OCI-LY3 (cell line): ENCODE results near the gene ERG.

ENCODE experiments used
- H2AFZ ChIP-seq: fragments of 200-600, 300-600 bp; shearing (Covaris generic); 2 replicates; pipeline ENCODE4 v1.6.0; 2014; ENCODE audit warnings: antibody characterized with exemption, low read depth, low read length
- H3K27ac ChIP-seq: fragments of 200-600, 300-600 bp; sonication (generic); 2 replicates; pipeline ENCODE4 v1.5.1; 2014; ENCODE audit warnings: mild to moderate bottlenecking, low read length, moderate library complexity, mixed read lengths
- H3K27me3 ChIP-seq: fragments of 200-600, 300-600 bp; sonication (generic); 2 replicates; pipeline ENCODE4 v1.6.1; 2014; ENCODE audit warnings: low read depth, low read length, mixed read lengths
- H3K36me3 ChIP-seq: fragments of 200-600, 300-600 bp; sonication (generic); replicated peaks from 2 replicates; pipeline ENCODE3; 2014; ENCODE audit warnings: low read depth, low read length, mixed read lengths
- H3K4me1 ChIP-seq: fragments of 300-600, 200-600 bp; sonication (generic); 2 replicates; pipeline ENCODE4 v1.6.1; 2014; ENCODE audit warnings: low read length, mixed read lengths
- H3K4me2 ChIP-seq: fragments of 200-600, 300-600 bp; sonication (generic); 2 replicates; pipeline ENCODE4 v1.6.1; 2014; ENCODE audit warnings: low read length, mixed read lengths
- H3K4me3 ChIP-seq: fragments of 300-600, 200-600 bp; sonication (generic); 2 replicates; pipeline ENCODE4 v1.5.1; 2014; ENCODE audit warnings: antibody characterized with exemption, mild to moderate bottlenecking, low read length, moderate library complexity
- H3K79me2 ChIP-seq: fragments of 300-600, 200-600 bp; shearing (Covaris generic); 2 replicates; pipeline ENCODE4 v1.6.1; 2014; ENCODE audit warnings: mild to moderate bottlenecking, low read length, mixed read lengths
- H3K9ac ChIP-seq: fragments of 300-600, 200-600 bp; shearing (Covaris generic); 2 replicates; pipeline ENCODE4 v1.6.0; 2014; ENCODE audit warnings: mild to moderate bottlenecking, low read length, moderate library complexity
- H3K9me3 ChIP-seq: fragments of 200-600, 300-600 bp; shearing (Covaris generic); 2 replicates; pipeline ENCODE4 v1.6.1; 2014; ENCODE audit warnings: low read length, mixed read lengths; ENCODE audit not compliant: insufficient read depth
- H4K20me1 ChIP-seq: fragments of 200-600, 300-600 bp; sonication (generic); 2 replicates; pipeline ENCODE4 v1.6.1; 2016; ENCODE audit warnings: low read length, mixed read lengths; ENCODE audit not compliant: insufficient read depth
- EZH2phosphoT487 ChIP-seq: fragments of 200-600 bp; shearing (Covaris generic); IDR thresholded peaks from 2 replicates; pipeline ENCODE4 v1.6.1; 2018; ENCODE audit warnings: antibody characterized with exemption, mixed run types, low read depth
- TF ChIP-seq, protein P1 (sequence below): fragments of 200-600, 300-600 bp; sonication (generic); IDR thresholded peaks from 2 replicates; pipeline ENCODE4 v1.5.1; 2014; ENCODE audit warnings: antibody characterized with exemption, low read length, low read depth

The ERG gene

DNA sequence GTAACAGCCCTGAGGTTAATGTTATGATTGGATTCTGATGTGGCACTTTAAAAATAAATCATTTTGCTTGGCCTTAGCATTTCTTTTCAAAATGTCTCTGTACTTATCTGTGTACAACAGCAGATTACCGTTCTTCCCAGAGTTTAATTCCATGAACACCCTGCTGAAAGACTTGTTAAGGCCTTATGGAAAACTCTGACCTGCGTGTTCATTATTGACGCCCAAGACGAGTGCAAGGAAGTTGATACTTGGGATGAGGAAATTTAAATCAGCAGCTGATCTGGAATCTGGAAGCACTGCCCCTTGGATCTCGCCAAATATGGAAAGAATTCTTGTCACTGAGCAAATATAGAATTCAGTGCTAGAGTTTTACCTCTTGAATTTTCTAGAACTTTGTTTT lies 6.7 kb downstream of the ERG start:
- H3K9ac ChIP-seq = no peak overlapping the region
- H3K9me3 ChIP-seq = no peaks in the 10 kb centered on the region
- no peak overlapping the region for H3K27ac ChIP-seq
- H3K79me2 ChIP-seq = no peaks in the 10 kb centered on the region
- H3K4me3 ChIP-seq = no peak overlapping the region
- H3K36me3 ChIP-seq = no peaks in the 10 kb centered on the region
- TF ChIP-seq EZH2phosphoT487 = no peak
- TF ChIP-seq, protein P1, sequence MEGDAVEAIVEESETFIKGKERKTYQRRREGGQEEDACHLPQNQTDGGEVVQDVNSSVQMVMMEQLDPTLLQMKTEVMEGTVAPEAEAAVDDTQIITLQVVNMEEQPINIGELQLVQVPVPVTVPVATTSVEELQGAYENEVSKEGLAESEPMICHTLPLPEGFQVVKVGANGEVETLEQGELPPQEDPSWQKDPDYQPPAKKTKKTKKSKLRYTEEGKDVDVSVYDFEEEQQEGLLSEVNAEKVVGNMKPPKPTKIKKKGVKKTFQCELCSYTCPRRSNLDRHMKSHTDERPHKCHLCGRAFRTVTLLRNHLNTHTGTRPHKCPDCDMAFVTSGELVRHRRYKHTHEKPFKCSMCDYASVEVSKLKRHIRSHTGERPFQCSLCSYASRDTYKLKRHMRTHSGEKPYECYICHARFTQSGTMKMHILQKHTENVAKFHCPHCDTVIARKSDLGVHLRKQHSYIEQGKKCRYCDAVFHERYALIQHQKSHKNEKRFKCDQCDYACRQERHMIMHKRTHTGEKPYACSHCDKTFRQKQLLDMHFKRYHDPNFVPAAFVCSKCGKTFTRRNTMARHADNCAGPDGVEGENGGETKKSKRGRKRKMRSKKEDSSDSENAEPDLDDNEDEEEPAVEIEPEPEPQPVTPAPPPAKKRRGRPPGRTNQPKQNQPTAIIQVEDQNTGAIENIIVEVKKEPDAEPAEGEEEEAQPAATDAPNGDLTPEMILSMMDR = no peak
- no peaks in the 10 kb centered on the region for H4K20me1 ChIP-seq
- H3K27me3 ChIP-seq = peaks cover 24% of the 10 kb centered on the region; the same call in 1 of the 2 replicates
- peaks cover 4% of the 10 kb centered on the region; the same call in 1 of the 2 replicates for H3K4me1 ChIP-seq
- no peak overlapping the region for H2AFZ ChIP-seq
- no peak overlapping the region for H3K4me2 ChIP-seq

DNA sequence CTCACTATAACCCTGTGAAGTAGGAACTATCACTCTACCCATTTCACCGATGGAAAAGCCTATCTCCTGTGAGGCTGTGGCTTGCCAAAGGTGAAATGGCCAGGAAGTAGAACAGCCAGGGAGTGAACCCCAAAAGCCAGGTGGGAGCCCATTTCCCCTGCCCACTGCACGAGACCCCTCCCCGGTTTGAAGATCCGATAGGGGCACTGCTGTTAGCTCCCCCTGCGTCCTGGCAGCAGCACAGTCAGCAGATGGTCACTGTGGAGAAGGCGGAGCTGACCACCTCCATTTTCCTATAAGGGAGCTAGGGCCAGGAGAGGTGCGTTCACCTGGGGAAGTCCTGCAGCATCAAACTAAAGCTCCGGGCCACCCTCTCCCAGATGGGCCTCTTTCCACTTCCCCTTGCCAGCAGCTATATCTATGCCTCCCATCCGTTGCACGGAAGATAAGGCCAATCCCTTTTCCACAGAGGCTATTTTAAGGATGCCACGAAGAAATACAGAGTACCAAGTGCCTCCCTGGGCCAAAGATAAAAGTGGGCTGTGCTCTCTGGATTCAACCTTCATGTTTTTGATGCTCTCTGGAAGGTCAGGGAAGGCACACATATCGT lies 7.8 kb downstream of the ERG start:
- H3K27ac ChIP-seq = no peak overlapping the region
- H3K36me3 ChIP-seq = no peaks in the 10 kb centered on the region
- H3K4me1 ChIP-seq = peaks cover 4% of the 10 kb centered on the region; the same call in 1 of the 2 replicates
- no peaks in the 10 kb centered on the region for H3K9me3 ChIP-seq
- peaks cover 16% of the 10 kb centered on the region; the same call in 1 of the 2 replicates for H3K27me3 ChIP-seq
- TF ChIP-seq, protein P1 = no peak
- no peak for TF ChIP-seq EZH2phosphoT487
- H2AFZ ChIP-seq = no peak overlapping the region
- no peak overlapping the region for H3K4me3 ChIP-seq
- no peaks in the 10 kb centered on the region for H3K79me2 ChIP-seq
- H4K20me1 ChIP-seq = no peaks in the 10 kb centered on the region
- H3K4me2 ChIP-seq = no peak overlapping the region
- no peak overlapping the region for H3K9ac ChIP-seq

DNA sequence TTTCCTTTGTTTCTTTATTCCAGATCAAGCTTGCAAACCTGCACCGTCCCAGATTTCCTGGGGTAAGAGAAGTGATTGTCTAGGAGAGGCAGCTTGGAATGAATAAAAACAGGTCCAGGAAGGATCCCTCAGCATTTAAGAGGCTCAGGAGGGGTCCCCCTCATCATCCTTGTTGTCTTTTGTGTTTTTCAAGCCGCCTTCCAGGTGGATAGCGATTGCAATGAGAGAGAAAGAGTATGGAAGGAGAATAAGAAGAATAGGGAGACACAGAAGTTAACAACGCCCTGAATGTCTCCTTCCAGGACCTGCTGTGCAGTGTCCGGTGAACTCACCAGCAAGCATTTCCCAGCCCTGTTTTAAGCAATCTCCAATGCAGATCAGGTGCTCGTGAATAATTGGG lies 8.5 kb downstream of the ERG start:
- Histone ChIP-seq H3K4me3 (no peak overlapping the region), H3K27me3 (peaks cover 9% of the 10 kb centered on the region; the same call in 1 of the 2 replicates), H3K79me2 (no peaks in the 10 kb centered on the region), H4K20me1 (no peaks in the 10 kb centered on the region), H3K9ac (no peak overlapping the region), H3K4me1 (peaks cover 4% of the 10 kb centered on the region; the same call in 1 of the 2 replicates), H3K36me3 (no peaks in the 10 kb centered on the region), H3K4me2 (no peak overlapping the region), H2AFZ (no peak overlapping the region), H3K9me3 (no peaks in the 10 kb centered on the region), H3K27ac (no peak overlapping the region)
- TF ChIP-seq EZH2phosphoT487 = no peak
- TF ChIP-seq, protein P1 = no peak

DNA sequence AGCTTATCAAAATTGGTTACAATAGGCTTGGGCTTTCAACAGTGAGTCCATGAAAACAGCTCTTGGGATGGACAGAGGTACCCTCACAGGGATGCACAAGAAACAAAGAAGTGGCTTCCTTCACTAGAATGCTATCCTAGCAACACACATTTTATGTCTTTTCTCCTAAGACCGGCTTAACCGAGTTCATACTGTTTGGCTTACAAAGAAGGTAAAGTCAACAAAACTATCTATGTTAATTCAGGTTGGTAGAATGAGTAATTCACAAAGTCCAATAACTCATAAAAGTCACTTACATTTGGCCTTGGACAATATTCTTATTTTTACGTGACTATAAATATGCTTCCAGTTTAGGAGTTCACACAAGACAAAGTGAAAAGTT lies 9.0 kb downstream of the ERG start:
- no peaks in the 10 kb centered on the region for H4K20me1 ChIP-seq
- no peak overlapping the region for H3K9ac ChIP-seq
- no peaks in the 10 kb centered on the region for H3K79me2 ChIP-seq
- no peak overlapping the region for H3K4me2 ChIP-seq
- TF ChIP-seq EZH2phosphoT487 = no peak
- TF ChIP-seq, protein P1 = no peak
- H3K36me3 ChIP-seq = no peaks in the 10 kb centered on the region
- H3K27me3 ChIP-seq = peaks cover 4% of the 10 kb centered on the region; the same call in 1 of the 2 replicates
- no peak overlapping the region for H3K27ac ChIP-seq
- peaks cover 4% of the 10 kb centered on the region; the same call in 1 of the 2 replicates for H3K4me1 ChIP-seq
- no peak overlapping the region for H3K4me3 ChIP-seq
- H2AFZ ChIP-seq = no peak overlapping the region
- H3K9me3 ChIP-seq = no peaks in the 10 kb centered on the region
